Transverse colon (tissue), 4 donors: ENCODE measurements around the gene C16orf54. TPM values are rescaled to one million over a fixed set of nuclear protein-coding genes. Genes with fewer than 3 reads are reported as not detected.
"Not testable (repeated sequence)": the region's sequence is repeated elsewhere in the genome, so short reads cannot be mapped to it uniquely, and the experiment has no call there.

ENCODE experiments used
- DNase-seq: peaks from one replicate; pipeline ENCODE4 v3.0.0-alpha.2; 2019
- H3K27ac ChIP-seq, 4 donors: fragments of 200-600 bp; sonication (generic); 2 replicates each; pipeline ENCODE4 v1.5.1; 2016 to 2018; ENCODE audit warnings: inconsistent platforms in 4 of 4
- H3K27me3 ChIP-seq: fragments of 200-600 bp; sonication (generic); 2 replicates; pipeline ENCODE4 v1.5.1; 2017; ENCODE audit warnings: inconsistent platforms
- H3K36me3 ChIP-seq, 4 donors: fragments of 200-600 bp; sonication (generic); 2 replicates each; pipeline ENCODE4 v1.5.1; 2017 to 2019; ENCODE audit warnings: inconsistent platforms in 4 of 4
- H3K4me1 ChIP-seq, 4 donors: fragments of 200-600 bp; sonication (generic); 2 replicates each; pipeline ENCODE4 v1.5.1; 2017 to 2020; ENCODE audit warnings: inconsistent platforms in 4 of 4
- H3K4me3 ChIP-seq, 4 donors: fragments of 200-600 bp; sonication (generic); 1 replicate in 1 of 4; 2 replicates in 3 of 4; pipeline versions ENCODE4 v1.5.1 to v1.6.1; 2017 to 2019; ENCODE audit warnings: inconsistent platforms in 4 of 4
- H3K9me3 ChIP-seq, 2 donors: fragments of 200-600 bp; sonication (generic); 2 replicates each; pipeline ENCODE4 v1.5.1; 2017 to 2019; ENCODE audit warnings: inconsistent platforms in 2 of 2
- CTCF ChIP-seq, 5 experiments: fragments of 200-600 bp in 3 of 5; fragments of 450-650 bp in 2 of 5; sonication (generic) in 3 of 5; IDR thresholded peaks; 1 replicate in 2 of 5; 2 replicates in 3 of 5; pipeline ENCODE4 v1.5.1; 2016 to 2017; ENCODE audit warnings: antibody characterized with exemption in 5 of 5, inconsistent platforms in 3 of 5, mild to moderate bottlenecking in 2 of 5, moderate library complexity in 1 of 5
- EP300 ChIP-seq: sonication (generic); formaldehyde crosslinking; IDR thresholded peaks from one replicate; pipeline ENCODE4 v1.6.1; 2017; ENCODE audit warnings: antibody characterized with exemption, low read depth
- POLR2A ChIP-seq: fragments of 450-650 bp; IDR thresholded peaks from one replicate; pipeline ENCODE4 v1.6.1; 2016; ENCODE audit warnings: antibody characterized with exemption, mild to moderate bottlenecking, moderate library complexity
- POLR2AphosphoS5 ChIP-seq, 3 donors: sonication (generic); formaldehyde crosslinking; IDR thresholded peaks; one replicate each; pipeline ENCODE4 v1.6.1; 2016; ENCODE audit warnings: antibody characterized with exemption in 3 of 3
- WGBS, 2 donors: methylation state at CpG; one replicate each; pipeline ENCODE4 v1.1.5; 2018; ENCODE audit warnings: low coverage in 1 of 2; 5-methylcytosine and 5-hydroxymethylcytosine counted together
- in situ Hi-C, 4 donors: fragments of 200-750 bp; cut with MboI; loops; one replicate each; pipeline versions ENCODE4 v1.15.0 to v1.15.1; 2017; ENCODE audit warnings: low sequenced_read_pairs in 3 of 4, low pct_ligation_motif_present in 1 of 4, low pct_unique_long_range_greater_than_20kb in 1 of 4
- intact Hi-C: fragments of 100-400 bp; cut with DNase I; formaldehyde crosslinking; loops from one replicate; pipeline ENCODE4 v1.15.1; 2023; ENCODE audit warnings: low total_unique reads
- total RNA-seq, 4 donors: library from RNA; depleted of rRNA; stranded (reverse); fragments of >200 nt; gene quantifications; one replicate each; pipeline ENCODE4 v1.1.0, GENCODE V29; 2016

C16orf54 gene
- total RNA-seq, 4 donors from 2014 or later = 3.0 to 8.2 (median 3.8) TPM; not detected in 1

- in situ Hi-C loops = no loop called here
- no peaks in the 10 kb centered on the region for H3K36me3 ChIP-seq
- WGBS, 2 donors = 36 to 45% methylated on average over 16 to 17 of the region's 17 CpGs
- H3K27ac ChIP-seq = no peak overlapping the region
- intact Hi-C loops = no loop called here
- TF ChIP-seq CTCF (IDR thresholded peaks at IDR 0.05) (peak; percentile 56 to 75 (median 66)), EP300 (no peak)
- no peaks in the 10 kb centered on the region for H3K27me3 ChIP-seq
- H3K9me3 ChIP-seq = no peaks in the 10 kb centered on the region
- H3K4me3 ChIP-seq = no peak overlapping the region
- DNase-seq = no peak
- peaks cover 0 to 9% (median 0%) of the 10 kb centered on the region in 4 donors for H3K4me1 ChIP-seq
Measured at GRCh38 chr16:29710227-29711219, 35.3 kb downstream of the C16orf54 start.

- intact Hi-C loops = loop anchor here (10.0 kb wide), 1 partner anchor 145 kb away; no protein-coding TSS in a partner anchor
- in situ Hi-C loops, H3K36me3 ChIP-seq, H3K27me3 ChIP-seq, DNase-seq, H3K9me3 ChIP-seq, H3K27ac ChIP-seq, H3K4me3 ChIP-seq, H3K4me1 ChIP-seq: not testable (repeated sequence)
- 57 to 69% methylated on average over 4 to 6 of the region's 6 CpGs for WGBS, 2 donors
Measured at GRCh38 chr16:29709657-29710056, 36.1 kb downstream of the C16orf54 start.

GRCh38 chr16:29708917-29709600 lies 36.7 kb downstream of the C16orf54 start:
- Histone ChIP-seq H3K27me3 (no peaks in the 10 kb centered on the region), H3K36me3 (no peaks in the 10 kb centered on the region), H3K4me3 (no peak overlapping the region), H3K9me3 (no peaks in the 10 kb centered on the region), H3K4me1 (peaks cover 0 to 9% (median 0%) of the 10 kb centered on the region in 4 donors), H3K27ac (no peak overlapping the region)
- intact Hi-C loops = loop anchor here (10.0 kb wide), 1 partner anchor 146 kb away; no protein-coding TSS in a partner anchor
- in situ Hi-C loops = no loop called here
- TF ChIP-seq POLR2AphosphoS5 (IDR thresholded peaks at IDR 0.05) (no peak), EP300 (no peak), POLR2A (no peak), CTCF (IDR thresholded peaks at IDR 0.05) (no peak)
- no peak for DNase-seq
- WGBS, 2 donors = 73 to 81% methylated on average over 10 to 16 of the region's 16 CpGs

GRCh38 chr16:29707160-29707559 lies 38.6 kb downstream of the C16orf54 start:
- DNase-seq, H3K9me3 ChIP-seq, H3K27me3 ChIP-seq, H3K4me1 ChIP-seq, in situ Hi-C loops, H3K36me3 ChIP-seq, H3K27ac ChIP-seq, H3K4me3 ChIP-seq: not testable (repeated sequence)
- intact Hi-C loops = loop anchor here (10.0 kb wide), 1 partner anchor 148 kb away; no protein-coding TSS in a partner anchor
- 82 to 100% methylated on average over 1 of the region's 1 CpG for WGBS, 2 donors

GRCh38 chr16:29705030-29705429 lies 40.8 kb downstream of the C16orf54 start:
- DNase-seq = no peak
- peaks cover 0 to 7% (median 1%) of the 10 kb centered on the region in 4 donors for H3K4me1 ChIP-seq
- intact Hi-C loops = loop anchor here (10.0 kb wide), 1 partner anchor 150 kb away; no protein-coding TSS in a partner anchor
- no peaks in the 10 kb centered on the region for H3K9me3 ChIP-seq
- H3K27ac ChIP-seq = no peak overlapping the region
- in situ Hi-C loops = no loop called here
- no peak overlapping the region for H3K4me3 ChIP-seq
- no peak for TF ChIP-seq EP300
- no peak for TF ChIP-seq CTCF (IDR thresholded peaks at IDR 0.05)
- TF ChIP-seq POLR2AphosphoS5 (IDR thresholded peaks at IDR 0.05) = no peak
- TF ChIP-seq POLR2A = no peak
- no peaks in the 10 kb centered on the region for H3K27me3 ChIP-seq
- 67 to 75% methylated on average over 2 of the region's 2 CpGs for WGBS, 2 donors
- H3K36me3 ChIP-seq = no peaks in the 10 kb centered on the region
